Keratinocyte (primary cell): ENCODE results near the gene GPR171. TPM values are rescaled to one million over a fixed set of nuclear protein-coding genes. Genes with fewer than 3 reads are reported as not detected.

ENCODE experiments used
- DNase-seq: peaks from one replicate; pipeline ENCODE4 v3.0.0-alpha.2; 2011; ENCODE audit warnings: low read depth, missing footprints, low spot score
- FAIRE-seq: peaks from 2 replicates; lab custom pipeline; 2011; peaks lifted over from hg19 to GRCh38; lab: Jason Lieb, UNC
- H2AFZ ChIP-seq: 2 replicates; pipeline ENCODE4 v1.6.0; 2012; ENCODE audit warnings: low read length, control low read depth, inconsistent platforms; ENCODE audit not compliant: control insufficient read depth
- H3K27ac ChIP-seq: 2 replicates; pipeline ENCODE4 v1.5.1; 2011; ENCODE audit warnings: low read length; ENCODE audit not compliant: control insufficient read depth, insufficient read depth
- H3K27me3 ChIP-seq: 3 replicates; pipeline ENCODE4 v1.6.0; 2011; ENCODE audit warnings: low read length; ENCODE audit not compliant: control insufficient read depth, insufficient read depth; ENCODE audit errors: extremely low read depth
- H3K36me3 ChIP-seq, 2 experiments: 2 replicates in 1 of 2; 3 replicates in 1 of 2; pipeline ENCODE4 v1.5.1; 2011; ENCODE audit warnings: low read length in 2 of 2, mild to moderate bottlenecking in 1 of 2; ENCODE audit not compliant: control insufficient read depth in 2 of 2, insufficient read depth in 2 of 2; ENCODE audit errors: extremely low read depth in 1 of 2
- H3K4me1 ChIP-seq: 3 replicates; pipeline ENCODE4 v1.5.1; 2011; ENCODE audit warnings: low read length; ENCODE audit not compliant: control insufficient read depth, insufficient read depth; ENCODE audit errors: extremely low read depth
- H3K4me2 ChIP-seq: 3 replicates; pipeline ENCODE4 v1.6.0; 2011; ENCODE audit warnings: low read depth, low read length; ENCODE audit not compliant: control insufficient read depth, insufficient read depth; ENCODE audit errors: extremely low read depth
- H3K4me3 ChIP-seq, 3 experiments: fragments of 200-600 bp in 1 of 3; sonication (generic) in 1 of 3; 2 replicates in 2 of 3; 3 replicates in 1 of 3; pipeline ENCODE4 v1.5.1; 2011 to 2016; ENCODE audit warnings: low read length in 3 of 3, mild to moderate bottlenecking in 3 of 3, control low read depth in 2 of 3, inconsistent platforms in 1 of 3, low read depth in 1 of 3, mixed read lengths in 1 of 3, mixed run types in 1 of 3, moderate library complexity in 1 of 3; ENCODE audit not compliant: control insufficient read depth in 2 of 3, insufficient read depth in 2 of 3; ENCODE audit errors: extremely low read depth in 1 of 3
- H3K79me2 ChIP-seq: 2 replicates; pipeline ENCODE4 v1.6.0; 2012; ENCODE audit warnings: low read length; ENCODE audit not compliant: control insufficient read depth, insufficient read depth
- H3K9ac ChIP-seq: 3 replicates; pipeline ENCODE4 v1.6.0; 2011; ENCODE audit warnings: low read length; ENCODE audit not compliant: control insufficient read depth, insufficient read depth; ENCODE audit errors: extremely low read depth
- H3K9me1 ChIP-seq: 3 replicates; pipeline ENCODE4 v1.6.0; 2011; ENCODE audit warnings: low read length; ENCODE audit not compliant: control insufficient read depth, insufficient read depth; ENCODE audit errors: extremely low read depth
- H3K9me3 ChIP-seq: 2 replicates; pipeline ENCODE4 v1.5.1; 2012; ENCODE audit warnings: low read depth, low read length; ENCODE audit not compliant: control insufficient read depth
- H4K20me1 ChIP-seq: 3 replicates; pipeline ENCODE4 v1.6.0; 2011; ENCODE audit warnings: low read length; ENCODE audit not compliant: control insufficient read depth, insufficient read depth; ENCODE audit errors: extremely low read depth
- EZH2 ChIP-seq: IDR thresholded peaks from one replicate; pipeline ENCODE4 v1.6.1; 2012; ENCODE audit warnings: inconsistent platforms, mild to moderate bottlenecking, low read length, moderate library complexity
- dilution Hi-C: fragments of 300-500 bp; cut with MboI; formaldehyde crosslinking; loops from one replicate; pipeline ENCODE4 v1.7.0; 2020; ENCODE audit warnings: low sequenced_read_pairs; ENCODE audit not compliant: extremely low pct_ligation_motif_present
- polyA plus RNA-seq, 5 experiments: library from polyadenylated mRNA; depleted of rRNA in 3 of 5; stranded (reverse) in 3 of 5; stranded (forward) in 1 of 5; unstranded in 1 of 5; fragments of >200 nt; gene quantifications; 1 replicate in 1 of 5; 2 replicates in 3 of 5; 3 replicates in 1 of 5; pipeline versions ENCODE4 v1.2.1 to v1.2.3, GENCODE V29; 2011 to 2012; ENCODE audit warnings: missing spikeins in 2 of 5, low read depth in 1 of 5, low replicate concordance in 1 of 5
- TF ChIP-seq, protein P1 (sequence below), 3 experiments: IDR thresholded peaks in 1 of 3; conservative IDR thresholded peaks in 1 of 3; optimal IDR thresholded peaks in 1 of 3; 2 replicates in 2 of 3; 3 replicates in 1 of 3; pipeline versions ENCODE3 to v1.5.1; 2011; ENCODE audit warnings: low read length in 3 of 3, mild to moderate bottlenecking in 3 of 3, moderate library complexity in 2 of 3, control low read depth in 1 of 3, inconsistent platforms in 1 of 3; ENCODE audit not compliant: insufficient read depth in 2 of 3; ENCODE audit errors: extremely low read depth in 1 of 3

Gene GPR171
- polyA plus RNA-seq, 1 donor (not counting 4 experiments of a cell fraction or from before 2014, with no cell fraction given) = not detected

DNA sequence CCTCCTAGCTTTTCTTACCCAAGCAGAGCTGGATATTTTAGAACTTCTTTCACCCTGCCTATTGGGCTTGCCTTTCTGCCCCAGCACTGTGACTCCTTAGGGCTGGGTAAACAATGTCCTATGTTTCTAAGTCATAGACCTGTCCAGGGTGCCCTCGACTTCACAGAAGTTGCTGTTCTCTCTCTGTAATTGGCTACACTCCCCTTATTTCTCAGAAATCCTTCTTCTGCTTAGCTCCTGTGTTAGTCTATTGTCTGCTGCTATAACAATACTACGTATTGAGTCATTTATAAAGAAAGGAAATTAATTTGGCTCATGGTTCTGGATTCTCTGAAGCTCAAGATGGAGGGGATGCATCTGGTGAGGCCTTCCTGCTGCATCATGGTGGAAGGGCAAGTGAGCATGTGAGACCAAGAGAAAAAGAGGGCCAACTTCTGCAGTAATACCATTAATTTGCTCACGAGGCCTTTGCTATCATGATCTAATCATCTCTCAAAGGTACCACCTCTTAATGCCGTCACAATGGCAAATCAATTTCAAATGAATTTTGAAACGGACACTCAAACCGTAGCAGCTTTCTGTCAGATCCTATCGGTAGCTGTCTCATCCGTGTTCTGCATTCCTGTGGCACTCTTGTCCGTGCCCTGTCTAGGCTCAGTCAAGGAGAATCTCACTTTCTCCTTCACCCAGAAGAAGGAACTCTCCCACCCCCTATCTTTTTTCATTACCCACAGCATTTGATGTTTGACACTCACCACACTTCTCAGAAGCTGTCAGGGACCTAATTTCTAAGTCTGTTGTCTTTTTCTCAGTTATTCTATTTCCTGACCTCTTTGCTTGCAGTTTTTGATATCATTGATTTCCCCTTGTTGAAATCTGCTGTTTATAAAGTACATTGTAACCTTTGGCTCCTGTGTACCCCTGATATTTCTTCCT, 22.3 kb upstream of the GPR171 start:
- no peak for TF ChIP-seq EZH2
- TF ChIP-seq, protein P1, sequence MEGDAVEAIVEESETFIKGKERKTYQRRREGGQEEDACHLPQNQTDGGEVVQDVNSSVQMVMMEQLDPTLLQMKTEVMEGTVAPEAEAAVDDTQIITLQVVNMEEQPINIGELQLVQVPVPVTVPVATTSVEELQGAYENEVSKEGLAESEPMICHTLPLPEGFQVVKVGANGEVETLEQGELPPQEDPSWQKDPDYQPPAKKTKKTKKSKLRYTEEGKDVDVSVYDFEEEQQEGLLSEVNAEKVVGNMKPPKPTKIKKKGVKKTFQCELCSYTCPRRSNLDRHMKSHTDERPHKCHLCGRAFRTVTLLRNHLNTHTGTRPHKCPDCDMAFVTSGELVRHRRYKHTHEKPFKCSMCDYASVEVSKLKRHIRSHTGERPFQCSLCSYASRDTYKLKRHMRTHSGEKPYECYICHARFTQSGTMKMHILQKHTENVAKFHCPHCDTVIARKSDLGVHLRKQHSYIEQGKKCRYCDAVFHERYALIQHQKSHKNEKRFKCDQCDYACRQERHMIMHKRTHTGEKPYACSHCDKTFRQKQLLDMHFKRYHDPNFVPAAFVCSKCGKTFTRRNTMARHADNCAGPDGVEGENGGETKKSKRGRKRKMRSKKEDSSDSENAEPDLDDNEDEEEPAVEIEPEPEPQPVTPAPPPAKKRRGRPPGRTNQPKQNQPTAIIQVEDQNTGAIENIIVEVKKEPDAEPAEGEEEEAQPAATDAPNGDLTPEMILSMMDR (optimal IDR thresholded peaks at IDR 0.05 in 1 of 3, IDR thresholded peaks at IDR 0.05 in 1 of 3, conservative IDR thresholded peaks at IDR 0.05 in 1 of 3; ENCODE audit: extremely low read depth in 1 of 3, insufficient read depth in 2 of 3, low read length in 3 of 3) = no peak
- no peaks in the 10 kb centered on the region for H3K9me1 ChIP-seq
- no peak overlapping the region for H3K4me2 ChIP-seq
- no peaks in the 10 kb centered on the region for H3K27me3 ChIP-seq
- no peaks in the 10 kb centered on the region for H3K36me3 ChIP-seq
- FAIRE-seq (no peak), DNase-seq (no peak)
- H3K9me3 ChIP-seq = no peaks in the 10 kb centered on the region
- H3K27ac ChIP-seq = no peak overlapping the region
- H2AFZ ChIP-seq = no peak overlapping the region
- H3K9ac ChIP-seq = no peak overlapping the region
- H3K79me2 ChIP-seq = no peaks in the 10 kb centered on the region
- H4K20me1 ChIP-seq = no peaks in the 10 kb centered on the region
- no peak overlapping the region for H3K4me3 ChIP-seq
- dilution Hi-C loops = no loop called here
- H3K4me1 ChIP-seq = peaks cover 31% of the 10 kb centered on the region

DNA sequence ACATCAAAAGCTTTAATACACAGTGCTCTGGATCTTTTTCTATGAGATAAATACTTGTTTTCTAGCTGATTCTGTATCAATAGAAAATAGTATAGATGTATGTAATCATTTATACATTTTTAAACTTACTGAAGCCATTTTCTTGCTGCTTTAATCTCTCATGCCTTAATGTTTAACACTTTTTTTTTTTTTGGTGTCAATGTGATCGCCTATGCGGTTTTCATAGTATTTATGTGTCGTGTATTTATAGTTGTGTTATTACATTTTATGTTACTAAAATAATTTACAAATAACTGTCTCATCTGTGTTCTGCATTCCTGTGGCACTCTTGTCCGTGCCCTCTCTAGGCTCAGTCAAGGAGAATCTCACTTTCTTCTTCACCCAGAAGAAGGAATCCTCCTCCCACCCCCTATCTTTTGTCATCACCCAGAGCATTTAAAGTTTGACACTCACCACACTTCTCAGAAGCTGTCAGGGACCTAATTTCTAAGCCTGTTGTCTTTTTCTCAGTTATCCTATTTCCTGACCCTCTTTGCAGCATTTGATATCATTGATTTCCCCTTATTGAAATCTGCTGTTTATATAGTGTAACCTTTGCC, 21.4 kb upstream of the GPR171 start:
- H3K9me1 ChIP-seq = no peaks in the 10 kb centered on the region
- H3K79me2 ChIP-seq = no peaks in the 10 kb centered on the region
- no peak overlapping the region for H3K4me2 ChIP-seq
- no peak for TF ChIP-seq EZH2
- DNase-seq (no peak), FAIRE-seq (no peak)
- H3K9me3 ChIP-seq = no peaks in the 10 kb centered on the region
- no peaks in the 10 kb centered on the region for H4K20me1 ChIP-seq
- H3K36me3 ChIP-seq = no peaks in the 10 kb centered on the region
- no peak overlapping the region for H3K9ac ChIP-seq
- H3K4me1 ChIP-seq = peaks cover 35% of the 10 kb centered on the region
- no peak overlapping the region for H3K27ac ChIP-seq
- no peak overlapping the region for H3K4me3 ChIP-seq
- H2AFZ ChIP-seq = no peak overlapping the region
- dilution Hi-C loops = no loop called here
- H3K27me3 ChIP-seq = no peaks in the 10 kb centered on the region
